Vagina (tissue), 2 donors: ENCODE data around the gene CRAT.

Experiments
- POLR2A ChIP-seq, 2 donors: fragments of 450-650 bp; IDR thresholded peaks; one replicate each; pipeline ENCODE4 v1.6.1; 2017; ENCODE audit warnings: antibody characterized with exemption in 2 of 2, mild to moderate bottlenecking in 2 of 2, moderate library complexity in 2 of 2
- TF ChIP-seq, protein P1 (sequence below), 3 experiments: fragments of 450-650 bp in 2 of 3; fragments of 200-600 bp in 1 of 3; sonication (generic) in 1 of 3; IDR thresholded peaks; one replicate each; pipeline ENCODE4 v1.5.1; 2017 to 2019; ENCODE audit warnings: antibody characterized with exemption in 3 of 3, mild to moderate bottlenecking in 2 of 3, moderate library complexity in 2 of 3

DNA sequence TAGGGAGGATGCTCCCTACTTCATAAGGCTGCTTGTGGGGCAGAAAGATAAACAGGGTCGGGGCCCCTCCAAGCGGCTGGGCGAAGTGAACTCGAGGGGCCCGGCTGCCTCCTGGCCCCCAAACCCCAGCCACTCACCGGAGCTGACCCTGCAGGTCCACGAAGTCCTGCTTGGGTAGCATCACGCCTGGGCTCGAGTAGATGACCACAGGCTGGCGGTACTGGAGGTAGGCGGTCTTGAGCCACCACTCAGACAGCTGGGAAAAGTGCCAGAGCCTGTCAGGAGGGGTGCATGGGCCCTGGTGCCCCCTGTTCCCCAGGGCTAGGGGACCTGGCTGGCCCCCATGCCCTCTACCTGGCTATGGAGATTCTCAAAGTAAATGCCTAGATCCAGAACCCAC is 6.5 kb downstream of the CRAT start:
- TF ChIP-seq, protein P1, sequence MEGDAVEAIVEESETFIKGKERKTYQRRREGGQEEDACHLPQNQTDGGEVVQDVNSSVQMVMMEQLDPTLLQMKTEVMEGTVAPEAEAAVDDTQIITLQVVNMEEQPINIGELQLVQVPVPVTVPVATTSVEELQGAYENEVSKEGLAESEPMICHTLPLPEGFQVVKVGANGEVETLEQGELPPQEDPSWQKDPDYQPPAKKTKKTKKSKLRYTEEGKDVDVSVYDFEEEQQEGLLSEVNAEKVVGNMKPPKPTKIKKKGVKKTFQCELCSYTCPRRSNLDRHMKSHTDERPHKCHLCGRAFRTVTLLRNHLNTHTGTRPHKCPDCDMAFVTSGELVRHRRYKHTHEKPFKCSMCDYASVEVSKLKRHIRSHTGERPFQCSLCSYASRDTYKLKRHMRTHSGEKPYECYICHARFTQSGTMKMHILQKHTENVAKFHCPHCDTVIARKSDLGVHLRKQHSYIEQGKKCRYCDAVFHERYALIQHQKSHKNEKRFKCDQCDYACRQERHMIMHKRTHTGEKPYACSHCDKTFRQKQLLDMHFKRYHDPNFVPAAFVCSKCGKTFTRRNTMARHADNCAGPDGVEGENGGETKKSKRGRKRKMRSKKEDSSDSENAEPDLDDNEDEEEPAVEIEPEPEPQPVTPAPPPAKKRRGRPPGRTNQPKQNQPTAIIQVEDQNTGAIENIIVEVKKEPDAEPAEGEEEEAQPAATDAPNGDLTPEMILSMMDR (IDR thresholded peaks at IDR 0.05) = no peak
- TF ChIP-seq POLR2A (IDR thresholded peaks at IDR 0.05) = no peak
